ENCODE results near the gene TUBA8.
"Not testable (repeated sequence)": the region's sequence is repeated elsewhere in the genome, so short reads cannot be mapped to it uniquely, and the experiment has no call there.

Gene TUBA8

GRCh38 chr22:18070556-18071306 is 39.9 kb upstream of the TUBA8 start:
- Histone ChIP-seq H3K27ac (replicated peaks) (no peak overlapping the region), H3K4me3 (replicated peaks; ENCODE audit: insufficient read depth, low read length) (no peak overlapping the region), H3K27me3 (ENCODE audit: insufficient read depth, poor library complexity, severe bottlenecking) (peaks cover 5% of the 10 kb centered on the region)
- TF ChIP-seq SPI1 (IDR thresholded peaks at IDR 0.05; ENCODE audit: borderline replicate concordance, low read depth): no peak
- TF ChIP-seq CTCF (IDR thresholded peaks at IDR 0.05; ENCODE audit: insufficient read depth, low read length): no peak
- TF ChIP-seq REST (IDR thresholded peaks at IDR 0.05; ENCODE audit: insufficient replicate concordance, low read depth): no peak
- TF ChIP-seq GABPA (IDR thresholded peaks at IDR 0.05; ENCODE audit: low read depth): no peak
- no peak for TF ChIP-seq POLR2AphosphoS5 (IDR thresholded peaks at IDR 0.05; ENCODE audit: low read depth)
- DNase-seq (ENCODE audit: low read depth in 1 of 2, low spot score in 1 of 2): no peak

DNA sequence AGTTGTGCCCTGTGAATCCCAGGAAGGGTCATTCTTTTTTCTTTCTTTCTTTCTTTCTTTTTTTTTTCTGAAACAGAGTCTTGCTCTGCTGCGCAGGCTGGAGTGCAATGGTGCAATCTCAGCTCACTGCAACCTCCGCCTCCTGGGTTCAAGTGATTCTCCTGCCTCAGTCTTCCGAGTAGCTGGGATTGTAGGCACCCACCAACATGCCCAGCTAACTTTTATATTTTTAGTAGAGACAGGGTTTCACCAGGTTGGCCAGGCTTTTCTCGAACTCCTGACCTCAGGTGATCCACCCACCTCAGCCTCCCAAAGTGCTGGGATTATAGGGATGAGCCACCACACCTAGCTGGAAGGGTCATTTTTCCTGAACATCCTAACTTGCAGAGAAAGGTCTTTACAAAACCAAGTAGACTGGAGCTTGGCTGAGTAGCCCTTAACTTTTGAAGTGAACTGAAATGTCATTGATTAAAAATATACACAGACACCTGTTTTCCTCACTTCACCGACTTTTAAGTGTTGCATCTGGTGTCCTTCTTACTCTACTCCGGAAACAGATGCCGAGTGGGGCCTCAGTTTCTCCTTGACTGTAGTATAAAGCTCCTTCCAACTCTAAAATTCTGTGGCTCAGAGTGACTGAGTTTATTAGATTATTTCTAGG is 39.2 kb upstream of the TUBA8 start:
- H3K4me3 ChIP-seq (replicated peaks; ENCODE audit: insufficient read depth, low read length); H3K27ac ChIP-seq (replicated peaks); H3K27me3 ChIP-seq (ENCODE audit: insufficient read depth, poor library complexity, severe bottlenecking); DNase-seq (ENCODE audit: low read depth in 1 of 2, low spot score in 1 of 2): not testable (repeated sequence)

GRCh38 chr22:18071968-18072310 is 38.7 kb upstream of the TUBA8 start:
- Histone ChIP-seq H3K4me3 (replicated peaks; ENCODE audit: insufficient read depth, low read length) (no peak overlapping the region), H3K27ac (replicated peaks) (no peak overlapping the region), H3K27me3 (ENCODE audit: insufficient read depth, poor library complexity, severe bottlenecking) (peaks cover 2% of the 10 kb centered on the region)
- no peak for DNase-seq (ENCODE audit: low read depth in 1 of 2, low spot score in 1 of 2)
- no peak for TF ChIP-seq SPI1 (IDR thresholded peaks at IDR 0.05; ENCODE audit: borderline replicate concordance, low read depth)
- no peak for TF ChIP-seq REST (IDR thresholded peaks at IDR 0.05; ENCODE audit: insufficient replicate concordance, low read depth)
- no peak for TF ChIP-seq GABPA (IDR thresholded peaks at IDR 0.05; ENCODE audit: low read depth)
- TF ChIP-seq CTCF (IDR thresholded peaks at IDR 0.05; ENCODE audit: insufficient read depth, low read length): no peak
- TF ChIP-seq POLR2AphosphoS5 (IDR thresholded peaks at IDR 0.05; ENCODE audit: low read depth): no peak

DNA sequence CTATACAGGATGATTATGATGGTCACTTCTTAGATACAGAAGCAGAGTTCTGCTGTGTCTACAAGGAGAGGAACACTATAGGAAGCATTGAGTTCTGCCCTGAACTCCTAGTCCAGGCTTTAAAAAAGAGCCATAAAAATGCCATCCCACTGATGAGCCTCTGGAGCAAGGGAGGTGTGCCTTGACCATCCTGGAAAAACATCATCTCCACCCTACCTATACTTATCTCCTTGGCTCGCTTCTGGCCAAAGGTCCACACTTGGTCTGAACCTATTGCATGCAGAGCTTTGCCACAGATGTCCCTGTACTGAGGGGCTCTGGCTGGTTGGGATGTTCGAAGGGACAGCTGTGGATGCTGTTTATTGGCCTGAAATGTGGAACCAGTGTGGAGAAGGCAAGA is 37.1 kb upstream of the TUBA8 start:
- peaks cover 2% of the 10 kb centered on the region for H3K27me3 ChIP-seq (ENCODE audit: insufficient read depth, poor library complexity, severe bottlenecking)
- TF ChIP-seq GABPA (IDR thresholded peaks at IDR 0.05; ENCODE audit: low read depth): no peak
- no peak for TF ChIP-seq CTCF (IDR thresholded peaks at IDR 0.05; ENCODE audit: insufficient read depth, low read length)
- no peak for TF ChIP-seq REST (IDR thresholded peaks at IDR 0.05; ENCODE audit: insufficient replicate concordance, low read depth)
- no peak for TF ChIP-seq SPI1 (IDR thresholded peaks at IDR 0.05; ENCODE audit: borderline replicate concordance, low read depth)
- no peak for TF ChIP-seq POLR2AphosphoS5 (IDR thresholded peaks at IDR 0.05; ENCODE audit: low read depth)

GRCh38 chr22:18073927-18074326 is 36.7 kb upstream of the TUBA8 start:
- H3K27me3 ChIP-seq (ENCODE audit: insufficient read depth, poor library complexity, severe bottlenecking); H3K27ac ChIP-seq (replicated peaks); DNase-seq (ENCODE audit: low read depth in 1 of 2, low spot score in 1 of 2); H3K4me3 ChIP-seq (replicated peaks; ENCODE audit: insufficient read depth, low read length): not testable (repeated sequence)

More for the DNA sequence above, 37.1 kb upstream of the TUBA8 start:
- Histone ChIP-seq H3K4me3 (replicated peaks; ENCODE audit: insufficient read depth, low read length) (no peak overlapping the region), H3K27ac (replicated peaks) (no peak overlapping the region)
- DNase-seq (ENCODE audit: low read depth in 1 of 2, low spot score in 1 of 2): no peak
